GM18909 (cell line): ENCODE results near the gene PFN2.
"Not testable (repeated sequence)": the region's sequence is repeated elsewhere in the genome, so short reads cannot be mapped to it uniquely, and the experiment has no call there.

Experiments
- ATAC-seq: cut with Tn5 transposase; IDR thresholded peaks from one replicate; pipeline ENCODE4 v1.9.1; 2021; ENCODE audit warnings: mild to moderate bottlenecking; ENCODE audit not compliant: unreplicated experiment, poor library complexity

Gene PFN2

DNA sequence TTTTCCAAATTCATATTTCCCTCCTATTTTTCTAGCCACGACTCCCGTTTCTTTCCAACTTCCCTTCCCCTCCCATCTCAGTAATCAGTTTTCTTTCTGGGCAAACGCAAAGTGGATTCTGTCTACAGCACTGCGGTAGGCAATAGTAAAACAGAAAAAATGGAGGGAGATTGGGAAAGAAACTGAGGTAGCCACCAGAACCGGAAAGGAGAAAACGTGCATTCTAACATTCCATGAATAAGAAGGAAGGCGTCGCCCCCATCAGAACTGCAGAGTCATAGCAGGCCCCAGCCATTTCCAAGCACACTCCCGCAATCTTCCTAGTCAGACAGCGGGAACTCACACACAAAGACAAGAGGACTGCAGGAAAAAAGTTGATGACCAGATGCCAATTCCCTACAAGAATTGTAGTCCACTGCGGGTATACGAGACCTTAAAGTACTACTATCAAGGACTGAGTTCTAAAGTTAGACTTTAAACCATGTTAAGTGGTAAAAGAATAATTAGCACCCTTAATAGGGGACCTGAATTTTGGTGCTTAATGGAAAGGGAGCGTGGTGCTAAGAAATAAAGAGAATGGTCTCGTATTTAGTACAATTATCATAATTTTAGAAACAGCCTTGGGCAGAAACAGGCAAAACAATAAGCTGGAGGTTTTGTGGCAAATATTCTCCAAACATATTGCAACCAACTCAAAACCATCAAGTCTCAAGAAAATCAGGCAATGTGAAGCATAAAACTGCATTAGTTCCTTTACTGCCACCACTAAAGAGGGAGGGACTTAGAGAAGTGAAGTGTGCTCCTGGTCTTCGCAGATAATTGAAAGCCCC, 1.4 kb downstream of the PFN2 start:
- ATAC-seq = no peak

- no peak for ATAC-seq
These were observed 2.5 kb downstream of the PFN2 start for GRCh38 chr3:149968216-149968615.

- ATAC-seq = no peak
These were observed 3.5 kb downstream of the PFN2 start for GRCh38 chr3:149967086-149967685.

DNA sequence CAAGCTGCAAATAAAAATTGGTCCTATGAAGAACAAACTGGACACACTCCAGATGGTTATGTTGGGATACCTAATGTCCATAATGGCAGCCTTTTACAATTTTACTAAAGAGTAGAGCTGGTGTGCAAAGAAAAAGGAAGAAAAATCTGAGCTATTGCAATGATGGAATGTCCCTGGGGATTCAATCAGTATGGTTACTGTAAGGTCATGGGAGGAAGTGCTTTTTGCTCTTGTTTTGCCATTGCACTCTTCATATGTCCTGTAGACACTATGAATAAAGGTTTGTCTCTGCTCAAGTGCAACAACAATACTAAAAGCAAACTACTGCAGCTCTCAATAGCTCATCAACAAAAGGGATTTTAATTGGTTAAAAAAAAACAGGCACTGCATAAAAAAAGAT, 5.4 kb downstream of the PFN2 start:
- ATAC-seq = no peak

DNA sequence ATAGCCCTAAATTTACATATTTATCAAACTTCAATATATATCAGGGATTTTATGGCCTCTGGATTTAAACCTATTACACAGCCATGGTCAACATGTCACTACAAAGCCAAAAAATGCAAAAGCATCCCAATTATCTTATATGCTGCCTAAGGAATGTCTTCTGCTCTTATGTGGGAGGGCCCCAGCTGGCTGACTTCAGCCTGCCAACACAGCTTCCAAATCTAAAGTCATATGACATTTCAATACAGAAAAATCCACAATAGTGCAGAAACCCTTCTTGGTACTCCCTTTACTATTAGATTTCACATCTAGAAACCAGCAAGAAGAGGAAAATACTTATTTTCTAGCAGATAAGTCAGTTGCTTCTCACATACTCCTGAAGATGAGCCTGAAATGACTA, 6.4 kb downstream of the PFN2 start:
- no peak for ATAC-seq

DNA sequence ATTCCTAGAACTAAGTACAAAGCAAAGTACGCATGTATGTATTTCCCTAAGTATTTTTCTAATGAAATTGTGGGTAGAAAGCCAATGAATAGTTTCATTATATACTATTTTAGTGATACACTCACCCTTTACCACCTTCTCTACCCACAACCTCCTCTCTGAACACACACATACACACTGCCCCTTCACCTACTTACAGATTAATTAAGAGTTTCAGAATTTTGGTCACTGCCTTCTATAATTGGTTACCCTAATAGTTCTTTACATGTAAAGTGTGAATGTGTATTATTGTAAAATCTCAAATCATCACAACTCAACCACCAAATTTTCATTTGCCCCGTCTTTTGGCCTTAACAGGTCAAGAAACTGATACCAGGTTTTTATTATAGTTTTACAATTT, 7.2 kb downstream of the PFN2 start:
- ATAC-seq = no peak

DNA sequence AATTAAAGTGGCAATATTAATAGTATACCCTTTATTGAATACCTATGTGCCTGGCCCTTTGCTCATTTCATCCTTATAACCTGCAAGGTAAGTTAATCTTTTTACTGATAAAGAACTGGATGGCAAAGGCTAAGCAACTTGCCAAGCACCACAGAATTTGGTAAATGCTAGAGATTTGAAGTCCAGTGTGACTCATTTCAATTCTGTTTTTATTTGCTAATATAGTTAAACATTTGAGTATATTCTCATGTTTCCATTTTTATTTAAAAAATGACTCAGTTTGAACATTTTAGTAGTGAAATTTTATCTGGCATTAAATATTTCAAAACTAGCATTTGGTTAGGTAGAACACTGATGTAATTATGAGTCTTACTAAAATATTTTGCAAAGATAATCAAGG, 11.3 kb downstream of the PFN2 start:
- no peak for ATAC-seq

DNA sequence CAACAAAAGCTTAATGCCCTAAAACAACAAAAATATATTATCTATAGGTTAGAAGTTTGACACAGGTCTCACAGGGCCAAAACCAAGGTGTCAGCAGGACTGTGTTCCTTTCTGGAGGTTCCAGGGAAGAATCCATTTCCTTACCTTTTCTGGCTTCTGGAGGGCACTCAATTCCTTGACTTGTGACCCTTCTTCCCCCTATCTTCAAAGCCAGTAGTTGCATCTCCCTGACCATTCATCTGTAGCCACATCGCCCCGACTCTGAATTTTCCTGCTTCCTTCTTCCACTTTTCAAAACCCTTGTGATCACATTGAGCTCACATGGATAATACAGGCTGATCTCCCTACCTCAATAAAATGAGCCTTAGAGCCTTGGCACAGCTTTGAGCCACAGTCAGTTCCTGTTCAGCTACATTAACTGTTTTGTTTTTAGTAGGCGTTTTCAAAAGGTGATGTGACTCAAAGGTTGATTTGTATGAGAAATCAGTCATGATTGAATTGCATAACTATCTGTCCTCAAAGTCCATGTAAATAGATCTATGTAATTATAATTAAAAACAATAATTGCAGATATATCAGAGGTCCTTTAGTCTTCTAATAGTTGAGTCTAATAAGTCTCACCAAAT, 12.4 kb downstream of the PFN2 start:
- ATAC-seq = no peak

GRCh38 chr3:149957361-149958125, 13.2 kb downstream of the PFN2 start:
- ATAC-seq = no peak

DNA sequence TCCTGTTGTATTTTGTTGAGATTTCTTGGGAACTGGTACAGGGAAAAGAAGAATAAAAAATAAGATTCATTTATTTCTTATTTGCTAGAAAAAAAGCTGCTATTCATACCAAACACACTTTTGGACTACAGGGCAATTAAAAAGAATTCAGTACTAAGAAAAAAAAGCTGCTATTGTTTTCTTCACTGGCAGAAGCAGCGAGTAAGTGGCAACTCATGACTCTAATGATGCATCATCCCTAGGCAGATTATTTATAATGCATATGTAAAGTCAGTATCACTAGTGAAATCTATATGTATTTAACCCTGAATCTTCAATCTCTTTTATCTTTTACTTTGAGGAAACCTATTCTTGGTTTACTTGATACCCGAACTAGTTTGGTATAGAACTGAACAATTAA, 15.2 kb downstream of the PFN2 start:
- no peak for ATAC-seq

DNA sequence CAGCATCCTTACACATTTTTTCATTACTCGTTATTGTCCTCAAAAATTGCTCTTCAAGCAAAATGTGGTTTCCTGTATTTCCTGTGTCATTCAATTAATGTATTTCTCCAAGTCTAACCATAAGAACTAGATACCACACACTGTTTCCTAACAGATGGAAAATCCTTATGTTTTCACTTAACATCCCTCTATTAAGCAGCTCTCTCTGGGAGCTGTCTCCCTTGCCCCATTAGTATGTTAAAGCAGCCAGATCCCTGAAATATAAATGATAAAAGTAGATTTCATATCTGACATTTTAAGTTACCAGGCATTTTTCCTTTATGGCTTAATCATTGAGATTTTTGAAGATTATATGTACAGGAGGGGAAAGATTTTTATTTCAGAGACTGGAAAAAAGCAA, 15.9 kb downstream of the PFN2 start:
- no peak for ATAC-seq

DNA sequence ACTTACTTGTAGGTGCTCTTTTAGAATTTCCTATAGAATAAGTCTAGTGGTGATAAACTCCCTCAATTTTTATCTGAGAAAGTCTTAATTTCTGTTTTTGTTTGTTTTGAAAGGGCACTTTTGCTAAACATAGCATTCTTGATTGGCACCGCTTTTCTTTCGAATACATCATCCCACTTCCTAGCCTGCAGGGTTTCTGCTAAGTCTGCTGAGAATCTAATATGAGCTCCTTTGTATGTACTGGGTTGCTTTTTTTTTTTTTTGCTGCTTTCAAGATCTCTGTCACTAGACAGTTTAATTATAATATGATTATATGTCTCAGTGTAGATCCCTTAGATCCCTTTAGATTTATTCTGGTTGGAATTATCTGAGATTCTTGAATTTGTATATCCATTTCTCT, 21.5 kb downstream of the PFN2 start:
- no peak for ATAC-seq

DNA sequence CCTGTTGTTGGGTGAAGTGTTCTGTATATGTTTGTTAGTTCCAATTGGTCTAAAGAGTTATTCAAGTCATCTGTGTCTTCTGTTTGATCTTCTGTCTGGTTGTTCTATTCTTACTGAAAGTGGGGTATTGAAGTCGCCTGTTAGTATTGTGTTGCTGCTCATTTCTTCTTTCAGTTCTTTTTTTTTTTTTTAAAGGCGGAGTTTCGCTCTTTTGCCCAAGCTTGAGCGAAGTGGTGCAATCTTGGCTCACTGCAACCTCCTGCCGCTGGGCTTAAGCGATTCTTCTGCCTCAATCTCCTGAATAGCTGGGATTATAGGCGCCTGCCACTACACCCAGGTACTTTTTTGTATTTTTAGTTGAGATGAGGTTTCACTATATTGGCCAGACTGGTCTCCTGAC, 23.5 kb downstream of the PFN2 start:
- ATAC-seq = no peak

DNA sequence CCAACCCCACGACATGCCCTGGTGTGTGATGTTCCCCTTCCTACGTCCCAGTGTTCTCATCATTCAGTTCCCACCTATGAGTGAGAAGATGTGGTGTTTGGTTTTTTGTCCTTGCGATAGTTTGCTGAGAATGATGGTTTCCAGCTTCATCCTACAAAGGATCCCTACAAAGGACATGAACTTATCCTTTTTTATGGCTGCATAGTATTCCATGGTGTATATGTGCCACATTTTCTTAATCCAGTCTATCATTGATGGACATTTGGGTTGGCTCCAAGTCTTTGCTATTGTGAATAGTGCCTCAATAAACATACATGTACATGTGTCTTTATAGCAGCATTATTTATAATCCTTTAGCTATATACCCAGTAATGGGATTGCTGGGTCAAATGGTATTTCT, 26.7 kb downstream of the PFN2 start:
- not testable (repeated sequence) for ATAC-seq

DNA sequence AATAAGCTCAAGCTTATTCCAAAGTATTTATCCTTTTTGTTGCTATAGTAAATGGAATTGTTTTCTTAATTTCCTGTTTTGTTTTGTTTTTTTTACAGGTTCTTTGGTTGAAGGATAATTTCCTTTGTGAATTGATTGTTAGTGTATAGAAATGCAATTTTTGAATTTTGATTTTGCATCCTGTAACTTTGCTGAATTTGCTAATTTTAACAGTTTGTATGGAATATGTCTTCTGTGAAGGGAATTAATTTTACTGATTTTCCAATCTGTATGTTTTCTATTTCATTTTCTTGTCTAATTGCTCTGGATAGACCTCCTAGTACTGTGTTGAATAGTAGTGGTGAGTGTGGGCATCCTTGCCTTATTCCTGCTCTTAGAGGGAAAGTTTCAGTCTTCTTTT, 28.3 kb downstream of the PFN2 start:
- no peak for ATAC-seq

- ATAC-seq = no peak
These were observed 28.7 kb downstream of the PFN2 start for GRCh38 chr3:149941946-149942345.

GRCh38 chr3:149941186-149941585, 29.5 kb downstream of the PFN2 start:
- no peak for ATAC-seq

DNA sequence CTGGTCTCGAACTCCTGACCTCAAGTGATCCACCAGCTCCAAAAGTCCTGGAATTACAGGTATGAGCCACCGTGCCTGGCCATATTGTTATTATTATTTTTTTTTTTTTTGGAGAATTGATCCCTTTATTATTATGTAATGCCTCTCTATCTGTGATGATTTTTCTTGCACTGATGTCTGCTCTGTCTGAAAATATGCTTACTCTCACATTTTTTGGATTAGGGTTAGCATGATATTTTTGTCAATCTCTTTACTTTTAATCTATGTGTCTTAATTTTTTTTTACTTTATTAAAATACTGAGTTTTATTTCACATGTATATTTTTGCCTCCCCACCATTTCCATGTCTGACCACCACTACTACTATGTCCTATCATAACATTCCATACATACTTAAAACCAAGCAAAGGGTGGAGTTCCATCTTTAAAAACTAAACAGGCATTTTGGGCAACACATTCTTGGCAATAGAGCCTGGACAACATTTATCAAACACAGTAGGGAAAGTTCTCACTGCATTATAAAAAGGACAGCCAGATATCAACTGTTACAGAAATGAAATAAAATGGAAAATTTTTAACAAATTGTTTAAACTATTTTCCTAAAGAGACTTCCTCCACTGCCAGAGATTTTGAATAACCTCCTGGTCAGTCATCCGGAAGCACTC, 32.2 kb downstream of the PFN2 start:
- not testable (repeated sequence) for ATAC-seq

GRCh38 chr3:149936812-149937230, 33.9 kb downstream of the PFN2 start:
- ATAC-seq = peak; percentile 74

- ATAC-seq = no peak
These were observed 36.2 kb downstream of the PFN2 start for GRCh38 chr3:149934524-149934923.
